Hepatocyte (in vitro differentiated cells): Measurements from ENCODE around the gene TRABD.

Experiments
- CTCF ChIP-seq: fragments of 200-600 bp; sonication (generic); IDR thresholded peaks from 2 replicates; pipeline ENCODE4 v1.5.1; 2016; ENCODE audit warnings: antibody characterized with exemption, mild to moderate bottlenecking; ENCODE audit not compliant: poor library complexity
- EZH2 ChIP-seq: fragments of 200-600 bp; sonication (generic); IDR thresholded peaks from 2 replicates; pipeline ENCODE4 v1.6.1; 2016; ENCODE audit warnings: antibody characterized with exemption, mild to moderate bottlenecking, borderline replicate concordance
- EZH2phosphoT487 ChIP-seq: fragments of 200-600 bp; sonication (generic); IDR thresholded peaks from one replicate; pipeline ENCODE4 v1.6.1; 2018; ENCODE audit warnings: antibody characterized with exemption, mild to moderate bottlenecking, low read depth, moderate library complexity; ENCODE audit not compliant: unreplicated experiment, severe bottlenecking

- TF ChIP-seq CTCF (no peak), EZH2 (no peak), EZH2phosphoT487 (no peak)
Measured at GRCh38 chr22:50232481-50233151, 46.9 kb downstream of the TRABD start.
